NK-92 (cell line): Measurements from ENCODE around the gene STEAP1.
"Not testable (repeated sequence)": the region's sequence is repeated elsewhere in the genome, so short reads cannot be mapped to it uniquely, and the experiment has no call there.

Experiments used
- DNase-seq: peaks from one replicate; lab custom pipeline; 2025; ENCODE audit not compliant: unreplicated experiment; lab: John Stamatoyannopoulos, UW

The STEAP1 gene

GRCh38 chr7:90153943-90154771 is at the start of gene STEAP1:
STEAP1 (plus strand) TSS chr7:90154469; CDS start chr7:90159789, 5,320 bp downstream.
- DNase-seq: not testable (repeated sequence)

- DNase-seq: not testable (repeated sequence)
Observed at GRCh38 chr7:90114972-90115371, 39.3 kb upstream of the STEAP1 start.

GRCh38 chr7:90118551-90119177 is 35.6 kb upstream of the STEAP1 start:
- not testable (repeated sequence) for DNase-seq

- no peak for DNase-seq
Observed at GRCh38 chr7:90119178-90119971, 34.9 kb upstream of the STEAP1 start.

GRCh38 chr7:90120205-90120604 is 34.1 kb upstream of the STEAP1 start:
- DNase-seq: not testable (repeated sequence)

GRCh38 chr7:90131746-90132145 is 22.5 kb upstream of the STEAP1 start:
- DNase-seq: not testable (repeated sequence)

GRCh38 chr7:90147079-90147960 is 6.9 kb upstream of the STEAP1 start:
- not testable (repeated sequence) for DNase-seq

- DNase-seq: not testable (repeated sequence)
Observed at GRCh38 chr7:90149428-90149827, 4.8 kb upstream of the STEAP1 start.

DNA sequence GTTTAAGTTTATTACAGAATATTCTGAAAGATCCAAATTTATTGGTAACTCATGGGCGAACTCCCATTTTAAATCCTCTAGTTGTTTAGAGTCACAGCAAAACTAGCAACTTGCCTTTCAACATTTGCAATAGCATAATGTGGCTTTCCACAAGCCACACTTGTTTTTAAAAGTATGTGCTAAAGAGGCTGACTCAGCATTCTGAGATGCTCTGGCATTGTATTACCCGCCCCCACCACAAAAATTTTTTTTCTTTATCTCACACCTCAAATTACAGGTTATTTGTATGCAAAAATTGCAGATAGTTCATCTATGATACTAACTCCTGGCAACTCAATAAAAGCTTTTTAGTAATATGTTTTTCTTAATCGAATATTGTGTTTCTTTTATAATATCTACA is 2.4 kb upstream of the STEAP1 start:
- DNase-seq: not testable (repeated sequence)

DNA sequence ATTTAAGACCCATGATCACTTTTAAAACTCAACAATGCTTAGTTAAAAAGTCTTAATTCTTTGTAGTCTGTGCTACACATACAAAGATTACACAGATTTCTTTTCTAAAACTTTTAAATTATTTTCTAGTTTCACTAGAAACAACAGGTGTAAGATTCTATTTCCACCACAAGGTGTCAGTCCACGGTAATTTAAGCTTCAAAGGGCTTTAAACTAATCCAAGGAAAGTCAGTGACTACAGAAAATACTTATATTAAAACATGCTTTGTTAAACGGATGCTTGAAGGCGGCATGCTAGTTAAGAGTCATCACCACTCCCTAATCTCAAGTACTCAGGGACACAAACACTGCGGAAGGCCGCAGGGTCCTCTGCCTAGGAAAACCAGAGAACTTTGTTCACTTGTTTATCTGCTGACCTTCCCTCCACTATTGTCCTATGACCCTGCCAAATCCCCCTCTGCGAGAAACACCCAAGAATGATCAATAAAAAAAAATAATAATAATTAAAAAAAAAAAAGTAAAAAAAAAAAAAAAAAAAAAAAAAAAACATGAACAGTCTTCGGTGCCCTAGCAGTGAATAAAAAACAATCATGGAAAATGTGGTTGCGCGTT is 1.5 kb upstream of the STEAP1 start:
- DNase-seq: not testable (repeated sequence)

- no peak for DNase-seq
Observed at GRCh38 chr7:90155206-90155605, 937 bp downstream of the STEAP1 start.

- DNase-seq: not testable (repeated sequence)
Observed at GRCh38 chr7:90157331-90157730, 3.1 kb downstream of the STEAP1 start.

GRCh38 chr7:90157761-90158350 is 3.6 kb downstream of the STEAP1 start:
- DNase-seq: not testable (repeated sequence)

DNA sequence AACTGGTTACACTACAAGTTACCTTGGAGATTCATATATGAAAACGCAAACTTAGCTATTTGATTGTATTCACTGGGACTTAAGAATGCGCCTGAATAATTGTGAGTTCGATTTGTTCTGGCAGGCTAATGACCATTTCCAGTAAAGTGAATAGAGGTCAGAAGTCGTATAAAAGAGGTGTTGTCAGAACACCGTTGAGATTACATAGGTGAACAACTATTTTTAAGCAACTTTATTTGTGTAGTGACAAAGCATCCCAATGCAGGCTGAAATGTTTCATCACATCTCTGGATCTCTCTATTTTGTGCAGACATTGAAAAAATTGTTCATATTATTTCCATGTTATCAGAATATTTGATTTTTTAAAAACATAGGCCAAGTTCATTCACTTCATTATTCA is 9.3 kb downstream of the STEAP1 start:
- DNase-seq: no peak

- no peak for DNase-seq
Observed at GRCh38 chr7:90165724-90166123, 11.5 kb downstream of the STEAP1 start.

DNA sequence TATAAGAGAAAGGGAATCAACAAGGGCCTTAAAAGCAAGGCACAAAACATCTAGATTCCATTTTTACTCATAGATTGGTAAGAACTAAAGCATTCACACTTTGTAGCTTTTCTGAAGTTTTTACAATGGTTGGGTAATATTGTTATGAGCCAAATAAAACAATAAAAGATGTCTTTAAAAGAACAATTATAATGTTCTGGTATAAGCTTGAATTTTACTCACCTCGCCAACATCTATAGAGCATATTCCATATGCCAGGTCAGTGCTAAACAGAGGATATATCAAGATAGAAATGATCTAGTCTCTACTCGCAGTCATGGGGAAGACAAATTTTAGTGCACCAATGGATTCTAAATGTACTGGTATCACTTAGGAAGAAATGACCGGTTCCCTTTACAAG is 11.9 kb downstream of the STEAP1 start:
- no peak for DNase-seq

DNA sequence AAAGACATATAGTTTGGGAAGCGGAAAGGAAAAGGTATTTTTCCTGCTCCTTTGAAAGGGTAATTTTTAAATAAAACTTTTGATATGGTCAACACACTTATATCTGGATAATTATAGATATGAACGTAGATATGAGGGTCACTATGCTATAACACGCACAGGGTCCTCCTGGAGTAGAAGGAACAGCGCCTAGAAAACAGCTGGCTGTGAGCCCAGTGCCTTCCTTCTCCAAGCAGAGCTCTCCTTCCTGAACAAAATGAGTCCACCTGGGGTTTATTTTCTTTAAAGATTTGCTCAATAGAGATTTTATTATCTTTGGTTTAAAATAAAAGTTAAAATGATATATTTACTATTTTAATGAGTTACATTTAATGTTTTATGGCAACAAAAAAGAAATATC is 13.1 kb downstream of the STEAP1 start:
- no peak for DNase-seq

GRCh38 chr7:90169891-90170290 is 15.6 kb downstream of the STEAP1 start:
- no peak for DNase-seq

DNA sequence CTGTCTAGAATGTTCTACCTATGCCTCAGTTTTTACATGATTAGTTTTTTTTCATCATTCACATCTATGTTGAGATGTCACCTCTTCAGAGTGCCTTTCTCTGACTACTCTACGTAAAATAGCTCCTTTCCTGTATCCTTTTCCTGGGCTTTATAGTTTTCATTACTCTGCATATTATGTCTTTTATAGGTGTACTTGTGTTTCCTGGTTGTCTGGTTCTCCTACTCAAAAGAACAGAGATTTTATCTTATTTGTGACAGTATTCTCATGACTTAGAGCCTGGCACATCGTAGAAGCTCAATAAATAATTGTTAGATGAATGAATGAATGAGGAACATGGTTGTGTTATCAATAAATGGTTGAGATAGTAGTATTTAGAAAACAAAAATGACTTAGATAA is 17.9 kb downstream of the STEAP1 start:
- DNase-seq: no peak

- DNase-seq: no peak
Observed at GRCh38 chr7:90172624-90173023, 18.4 kb downstream of the STEAP1 start.
